MCF 10A (cell line): ENCODE measurements around the gene KATNIP. TPM values are rescaled to one million over a fixed set of nuclear protein-coding genes. Genes with fewer than 3 reads are reported as not detected.

Experiments
- BruUV-seq: library from RNA; stranded (reverse); fragments of 400-500 nt; replicated peaks from 2 replicates; lab custom pipeline; 2021; lab: Mats Ljungman, UMichigan
- CTCF ChIA-PET: fragments of 300-600 bp; sonication (Branson Sonifier 250); formaldehyde crosslinking; extraction: SDS; loops from one replicate; lab custom pipeline; 2021; ENCODE audit warnings: antibody characterized with exemption, inconsistent platforms; lab: Yijun Ruan, JAX
- POLR2A ChIA-PET: fragments of 300-600, 350-650 bp; sonication (Branson Sonifier 250); formaldehyde crosslinking; extraction: SDS; loops from one replicate; lab custom pipeline; 2020; ENCODE audit warnings: antibody characterized with exemption, inconsistent platforms; lab: Yijun Ruan, JAX
- DNase-seq: peaks from one replicate; pipeline ENCODE4 v3.0.0-alpha.2; 2018; ENCODE audit not compliant: unreplicated experiment
- H3K27ac Mint-ChIP-seq: one replicate; pipeline ENCODE4 v1.8.0; 2022; ENCODE audit warnings: mild to moderate bottlenecking, low read depth, mixed read lengths; ENCODE audit not compliant: unreplicated experiment
- H3K27me3 Mint-ChIP-seq: one replicate; pipeline ENCODE4 v1.8.0; 2022; ENCODE audit warnings: mixed read lengths; ENCODE audit not compliant: insufficient read depth, unreplicated experiment
- H3K36me3 Mint-ChIP-seq: one replicate; pipeline ENCODE4 v1.8.0; 2022; ENCODE audit warnings: mild to moderate bottlenecking, moderate library complexity, mixed read lengths; ENCODE audit not compliant: insufficient read depth, unreplicated experiment
- H3K4me1 Mint-ChIP-seq: one replicate; pipeline ENCODE4 v1.8.0; 2022; ENCODE audit warnings: mixed read lengths; ENCODE audit not compliant: insufficient read depth, unreplicated experiment
- H3K4me3 Mint-ChIP-seq: one replicate; pipeline ENCODE4 v1.8.0; 2022; ENCODE audit warnings: mild to moderate bottlenecking, moderate library complexity, mixed read lengths; ENCODE audit not compliant: unreplicated experiment
- H3K9me3 Mint-ChIP-seq: one replicate; pipeline ENCODE4 v1.8.0; 2022; ENCODE audit warnings: mixed read lengths; ENCODE audit not compliant: unreplicated experiment
- CTCF ChIP-seq: fragments of 200-600 bp; IDR thresholded peaks from one replicate; pipeline ENCODE4 v1.8.0; 2022; ENCODE audit warnings: antibody characterized with exemption, mild to moderate bottlenecking; ENCODE audit not compliant: unreplicated experiment
- intact Hi-C: fragments of 100-400 bp; cut with micrococcal nuclease; formaldehyde crosslinking; loops from 2 replicates; pipeline ENCODE4 v1.14.1; 2022
- total RNA-seq: library from RNA; stranded (reverse); gene quantifications from 2 replicates; pipeline ENCODE4 v1.2.3, GENCODE V29; 2022

KATNIP gene
- total RNA-seq, 1 experiment from 2014 or later = 21.3 TPM

DNA sequence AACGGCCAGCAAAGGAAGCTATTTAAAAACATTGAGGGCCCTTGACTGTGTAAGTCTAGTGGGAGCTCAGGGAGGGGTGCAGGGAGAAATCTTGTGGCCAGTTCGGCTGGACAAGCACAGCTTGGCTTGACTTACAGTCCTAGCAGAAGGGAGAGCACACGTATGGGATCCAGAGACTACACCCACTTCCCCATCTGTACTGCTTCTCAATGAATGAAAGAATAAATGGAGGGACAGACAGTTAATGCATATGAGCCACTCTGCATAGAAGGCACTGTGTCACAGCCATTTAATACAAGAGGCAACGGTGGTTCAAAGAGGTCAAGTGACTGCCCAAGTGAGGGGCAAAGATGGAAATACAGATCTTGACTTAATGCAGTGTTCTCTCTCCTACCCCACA is 15.7 kb upstream of the KATNIP start:
- Mint-ChIP-seq H3K27ac (no peak overlapping the region), H3K36me3 (peaks cover 77% of the 10 kb centered on the region), H3K27me3 (no peaks in the 10 kb centered on the region), H3K4me3 (no peak overlapping the region), H3K9me3 (no peaks in the 10 kb centered on the region), H3K4me1 (no peaks in the 10 kb centered on the region)
- no peak for TF ChIP-seq CTCF
- BruUV-seq = no TSS peak
- DNase-seq = no peak
- CTCF ChIA-PET = interaction anchor here (0.6 to 1.1 kb wide), 3 partner anchors 8 to 19 kb away, joined by 3 to 4 read pairs (median 4); no protein-coding TSS in a partner anchor
- intact Hi-C loops = no loop called here
- POLR2A ChIA-PET = no interaction called here

GRCh38 chr16:27538528-27538927 is 11.4 kb upstream of the KATNIP start:
- Mint-ChIP-seq H3K36me3 (peaks cover 83% of the 10 kb centered on the region), H3K4me1 (no peaks in the 10 kb centered on the region), H3K27me3 (no peaks in the 10 kb centered on the region), H3K9me3 (no peaks in the 10 kb centered on the region), H3K27ac (peak overlapping the region; percentile 22), H3K4me3 (no peak overlapping the region)
- POLR2A ChIA-PET = interaction anchor here (2.5 kb wide), 1 partner anchor 11 kb away, joined by 10 read pairs; the partner anchor contains the start of genes GTF3C1 and KATNIP
- intact Hi-C loops = no loop called here
- no peak for TF ChIP-seq CTCF
- DNase-seq = no peak
- no TSS peak for BruUV-seq
- CTCF ChIA-PET = interaction anchor here (0.6 kb wide), 1 partner anchor 64 kb away, joined by 3 read pairs; no protein-coding TSS in a partner anchor

- Mint-ChIP-seq H3K27me3 (no peaks in the 10 kb centered on the region), H3K9me3 (no peaks in the 10 kb centered on the region), H3K4me1 (no peaks in the 10 kb centered on the region), H3K27ac (no peak overlapping the region), H3K4me3 (no peak overlapping the region), H3K36me3 (peaks cover 83% of the 10 kb centered on the region)
- no TSS peak for BruUV-seq
- TF ChIP-seq CTCF = no peak
- intact Hi-C loops = no loop called here
- no peak for DNase-seq
- ChIA-PET CTCF (no interaction called here), POLR2A (no interaction called here)
Measured at GRCh38 chr16:27539120-27539519, 10.8 kb upstream of the KATNIP start.

DNA sequence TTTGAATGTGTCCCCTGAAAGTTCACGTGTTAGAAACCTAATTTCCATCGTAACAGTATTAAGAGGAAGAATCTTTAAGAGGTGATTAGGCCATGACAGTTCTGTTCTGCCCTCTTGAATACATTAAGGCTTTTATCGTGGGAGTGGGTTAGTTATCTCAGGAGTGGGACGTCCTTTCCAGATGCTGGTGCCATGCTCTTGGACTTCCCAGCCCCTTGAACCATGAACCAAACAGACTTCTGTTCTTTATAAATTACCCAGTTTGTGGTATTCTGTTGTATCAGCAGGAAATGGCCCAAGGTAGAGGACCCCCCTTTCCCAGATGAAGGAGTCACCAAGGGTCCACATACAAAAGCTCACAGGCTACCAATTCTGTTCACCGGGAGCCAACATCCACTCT is 10.3 kb upstream of the KATNIP start:
- no peaks in the 10 kb centered on the region for H3K4me1 Mint-ChIP-seq
- H3K4me3 Mint-ChIP-seq = no peak overlapping the region
- H3K36me3 Mint-ChIP-seq = peaks cover 85% of the 10 kb centered on the region
- H3K9me3 Mint-ChIP-seq = no peaks in the 10 kb centered on the region
- no peaks in the 10 kb centered on the region for H3K27me3 Mint-ChIP-seq
- ChIA-PET CTCF (no interaction called here), POLR2A (no interaction called here)
- intact Hi-C loops = no loop called here
- H3K27ac Mint-ChIP-seq = no peak overlapping the region
- no TSS peak for BruUV-seq
- no peak for DNase-seq
- no peak for TF ChIP-seq CTCF
